GM23338 (cell line): Measurements from ENCODE around the gene SPOPL. TPM values are rescaled to one million over a fixed set of nuclear protein-coding genes. Genes with fewer than 3 reads are reported as not detected.

Experiments
- ATAC-seq: fragments of 200-7000 bp; cut with Tn5 transposase; 3 replicates; pipeline ENCODE4 v1.9.1; 2020
- DNase-seq: peaks from one replicate; pipeline ENCODE4 v3.0.0-alpha.2; 2015; ENCODE audit warnings: low spot score
- H2AFZ ChIP-seq: fragments of 200-600 bp; sonication (generic); 2 replicates; pipeline ENCODE4 v1.8.0; 2016; ENCODE audit warnings: antibody characterized with exemption, mild to moderate bottlenecking, moderate library complexity
- H3F3A ChIP-seq: fragments of 200-600 bp; sonication (generic); replicated peaks from 2 replicates; pipeline ENCODE4 v1.8.0; 2017; ENCODE audit warnings: antibody characterized with exemption, mixed run types, low read depth
- H3K27ac ChIP-seq: fragments of 200-600 bp; sonication (generic); 2 replicates; pipeline ENCODE4 v1.6.1; 2016; ENCODE audit warnings: low read depth
- H3K27me3 ChIP-seq: fragments of 200-600 bp; sonication (generic); 2 replicates; pipeline ENCODE4 v1.8.0; 2016; ENCODE audit warnings: mild to moderate bottlenecking, mixed run types, moderate library complexity; ENCODE audit not compliant: insufficient read depth
- H3K36me3 ChIP-seq: fragments of 200-600 bp; sonication (generic); 2 replicates; pipeline ENCODE4 v1.8.0; 2016; ENCODE audit warnings: mild to moderate bottlenecking; ENCODE audit not compliant: insufficient read depth
- H3K4me1 ChIP-seq: fragments of 200-600 bp; sonication (generic); 2 replicates; pipeline ENCODE4 v1.8.0; 2016; ENCODE audit warnings: mild to moderate bottlenecking, moderate library complexity; ENCODE audit not compliant: insufficient read depth
- H3K4me2 ChIP-seq: fragments of 200-600 bp; sonication (generic); 2 replicates; pipeline ENCODE4 v1.7.1; 2017; ENCODE audit warnings: mixed run types
- H3K4me3 ChIP-seq: fragments of 200-600 bp; sonication (generic); 2 replicates; pipeline ENCODE4 v1.6.1; 2016; ENCODE audit warnings: mixed run types
- H3K79me2 ChIP-seq: fragments of 200-600 bp; sonication (generic); replicated peaks from 2 replicates; pipeline ENCODE4 v1.8.0; 2017; ENCODE audit warnings: mild to moderate bottlenecking; ENCODE audit not compliant: insufficient read depth
- H3K9me2 ChIP-seq: fragments of 200-600 bp; sonication (generic); 2 replicates; pipeline ENCODE4 v1.8.0; 2017; ENCODE audit not compliant: insufficient read depth
- H4K20me1 ChIP-seq: fragments of 200-600 bp; sonication (generic); replicated peaks from 2 replicates; pipeline ENCODE4 v1.8.0; 2017; ENCODE audit warnings: mild to moderate bottlenecking; ENCODE audit not compliant: insufficient read depth
- H3K27ac Mint-ChIP-seq: 2 replicates; pipeline ENCODE4 v1.8.0; 2020; ENCODE audit warnings: inconsistent platforms, mild to moderate bottlenecking, moderate library complexity, mixed read lengths
- H3K27me3 Mint-ChIP-seq: 3 replicates; pipeline ENCODE4 v1.8.0; 2022; ENCODE audit warnings: low read depth, mild to moderate bottlenecking, moderate library complexity, mixed read lengths, inconsistent platforms; ENCODE audit not compliant: insufficient read depth, poor library complexity
- H3K36me3 Mint-ChIP-seq: 3 replicates; pipeline ENCODE4 v1.8.0; 2021; ENCODE audit warnings: low read depth, mild to moderate bottlenecking, inconsistent platforms, moderate library complexity, mixed read lengths
- H3K4me1 Mint-ChIP-seq: 3 replicates; pipeline ENCODE4 v1.8.0; 2020; ENCODE audit warnings: mild to moderate bottlenecking, inconsistent platforms, mixed read lengths
- H3K4me3 Mint-ChIP-seq: 3 replicates; pipeline ENCODE4 v1.8.0; 2021; ENCODE audit warnings: moderate library complexity, mild to moderate bottlenecking, inconsistent platforms, mixed read lengths
- H3K9me3 Mint-ChIP-seq: 3 replicates; pipeline ENCODE4 v1.8.0; 2020; ENCODE audit warnings: moderate library complexity, mild to moderate bottlenecking, inconsistent platforms, mixed read lengths
- CREB1 ChIP-seq: fragments of 250-450 bp; sonication (Bioruptor Pico); IDR thresholded peaks from 2 replicates; pipeline ENCODE4 v1.5.0; 2020; ENCODE audit warnings: low read depth, mild to moderate bottlenecking, moderate library complexity
- EZH2 ChIP-seq: fragments of 200-600 bp; sonication (generic); IDR thresholded peaks from one replicate; pipeline ENCODE4 v1.8.0; 2017; ENCODE audit warnings: antibody characterized with exemption, mild to moderate bottlenecking, low read depth; ENCODE audit not compliant: unreplicated experiment
- EZH2phosphoT487 ChIP-seq: fragments of 200-600 bp; sonication (generic); IDR thresholded peaks from one replicate; pipeline ENCODE4 v1.8.1; 2018; ENCODE audit warnings: antibody characterized with exemption; ENCODE audit not compliant: unreplicated experiment
- JUNB ChIP-seq: IDR thresholded peaks from one replicate; pipeline ENCODE4 v1.6.1; 2016; ENCODE audit warnings: antibody characterized with exemption; ENCODE audit not compliant: unreplicated experiment
- NANOG ChIP-seq: IDR thresholded peaks from 2 replicates; pipeline ENCODE4 v1.6.1; 2016; ENCODE audit warnings: antibody characterized with exemption, borderline replicate concordance
- POLR2AphosphoS5 ChIP-seq: IDR thresholded peaks from 2 replicates; pipeline ENCODE4 v1.6.1; 2016; ENCODE audit warnings: antibody characterized with exemption, low read depth
- STAT1 ChIP-seq: IDR thresholded peaks from one replicate; pipeline ENCODE4 v1.6.1; 2016; ENCODE audit warnings: antibody characterized with exemption; ENCODE audit not compliant: unreplicated experiment
- ZNF114 ChIP-seq: fragments of 250-450 bp; sonication (Bioruptor Pico); IDR thresholded peaks from 2 replicates; pipeline ENCODE4 v1.5.0; 2020; ENCODE audit warnings: mild to moderate bottlenecking, moderate library complexity
- ZNF331 ChIP-seq: fragments of 250-450 bp; sonication (Bioruptor Pico); IDR thresholded peaks from 2 replicates; pipeline ENCODE4 v1.5.0; 2020; ENCODE audit warnings: low read depth, mild to moderate bottlenecking, moderate library complexity
- ZNF462 ChIP-seq: fragments of 250-450 bp; sonication (Bioruptor Pico); IDR thresholded peaks from 2 replicates; pipeline ENCODE4 v1.5.0; 2020; ENCODE audit warnings: mild to moderate bottlenecking, moderate library complexity
- polyA plus RNA-seq: library from polyadenylated mRNA; unstranded; fragments of >200 nt; fragmentation: Nextera tagmentation; extraction: Ambion mirVana; gene quantifications from 2 replicates; pipeline ENCODE4 v1.2.1, GENCODE V29; 2016
- total RNA-seq: library from RNA; depleted of rRNA; stranded (reverse); fragments of >200 nt; shearing (Covaris generic); gene quantifications from 2 replicates; pipeline ENCODE4 v1.2.3, GENCODE V29; 2014
- TF ChIP-seq, protein P1 (sequence below), 2 experiments: fragments of 200-600 bp in 1 of 2; sonication (generic) in 1 of 2; conservative IDR thresholded peaks; 2 replicates each; pipeline versions ENCODE4 v1.5.1 to v1.6.1; 2016 to 2017; ENCODE audit warnings: antibody characterized with exemption in 2 of 2, low read depth in 2 of 2, mild to moderate bottlenecking in 2 of 2, moderate library complexity in 1 of 2
- TF ChIP-seq, protein P2 (sequence below): IDR thresholded peaks from one replicate; pipeline ENCODE4 v1.6.1; 2018; ENCODE audit warnings: antibody characterized with exemption; ENCODE audit not compliant: unreplicated experiment
- TF ChIP-seq, protein P3 (sequence below): IDR thresholded peaks from 2 replicates; pipeline ENCODE4 v1.6.1; 2016; ENCODE audit warnings: antibody characterized with exemption

SPOPL gene
- total and polyA plus RNA-seq, 2 experiments from 2014 or later: 4.5 to 15.4 TPM

DNA sequence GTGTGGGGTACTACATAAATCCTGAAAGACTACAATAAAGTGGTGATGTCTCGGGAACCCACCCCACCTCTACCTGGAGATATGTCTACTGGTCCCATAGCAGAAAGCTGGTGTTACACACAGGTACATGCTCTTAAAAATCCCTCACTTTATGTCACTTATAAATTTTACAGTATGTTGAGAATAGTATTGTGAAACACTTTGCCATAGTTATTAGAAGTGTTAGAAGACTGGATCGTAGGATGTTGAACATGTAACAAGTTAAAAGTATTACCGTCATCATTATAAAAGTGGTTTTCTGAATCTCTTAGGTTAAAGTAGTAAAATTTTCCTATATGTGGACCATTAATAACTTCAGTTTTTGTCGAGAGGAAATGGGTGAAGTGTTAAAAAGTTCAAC, 48.6 kb downstream of the SPOPL start:
- no peaks in the 10 kb centered on the region for H3K4me1 ChIP-seq
- no peaks in the 10 kb centered on the region for H4K20me1 ChIP-seq
- no peaks in the 10 kb centered on the region for H3K27me3 Mint-ChIP-seq
- H3K9me2 ChIP-seq: no peaks in the 10 kb centered on the region
- H3K9me3 Mint-ChIP-seq: peaks cover 2% of the 10 kb centered on the region; the same call in 1 of the 3 replicates
- H3K4me3 Mint-ChIP-seq: no peak overlapping the region
- no peak overlapping the region for H3K4me2 ChIP-seq
- no peaks in the 10 kb centered on the region for H3K36me3 ChIP-seq
- ATAC-seq: no peak
- H3K4me3 ChIP-seq: no peak overlapping the region
- H3K27ac ChIP-seq: no peak overlapping the region
- H3K36me3 Mint-ChIP-seq: peaks cover 14% of the 10 kb centered on the region; the same call in 2 of the 3 replicates
- peaks cover 49% of the 10 kb centered on the region for H3K79me2 ChIP-seq
- no peak for DNase-seq
- H3K27me3 ChIP-seq: no peaks in the 10 kb centered on the region
- no peaks in the 10 kb centered on the region for H3F3A ChIP-seq
- TF ChIP-seq EZH2phosphoT487 (no peak), ZNF114 (CRISPR knock-in tag) (no peak), STAT1 (no peak), JUNB (no peak), EZH2 (no peak), CREB1 (CRISPR knock-in tag) (no peak), POLR2AphosphoS5 (no peak), NANOG (no peak), ZNF331 (CRISPR knock-in tag) (no peak), ZNF462 (CRISPR knock-in tag) (no peak)
- TF ChIP-seq, protein P1, sequence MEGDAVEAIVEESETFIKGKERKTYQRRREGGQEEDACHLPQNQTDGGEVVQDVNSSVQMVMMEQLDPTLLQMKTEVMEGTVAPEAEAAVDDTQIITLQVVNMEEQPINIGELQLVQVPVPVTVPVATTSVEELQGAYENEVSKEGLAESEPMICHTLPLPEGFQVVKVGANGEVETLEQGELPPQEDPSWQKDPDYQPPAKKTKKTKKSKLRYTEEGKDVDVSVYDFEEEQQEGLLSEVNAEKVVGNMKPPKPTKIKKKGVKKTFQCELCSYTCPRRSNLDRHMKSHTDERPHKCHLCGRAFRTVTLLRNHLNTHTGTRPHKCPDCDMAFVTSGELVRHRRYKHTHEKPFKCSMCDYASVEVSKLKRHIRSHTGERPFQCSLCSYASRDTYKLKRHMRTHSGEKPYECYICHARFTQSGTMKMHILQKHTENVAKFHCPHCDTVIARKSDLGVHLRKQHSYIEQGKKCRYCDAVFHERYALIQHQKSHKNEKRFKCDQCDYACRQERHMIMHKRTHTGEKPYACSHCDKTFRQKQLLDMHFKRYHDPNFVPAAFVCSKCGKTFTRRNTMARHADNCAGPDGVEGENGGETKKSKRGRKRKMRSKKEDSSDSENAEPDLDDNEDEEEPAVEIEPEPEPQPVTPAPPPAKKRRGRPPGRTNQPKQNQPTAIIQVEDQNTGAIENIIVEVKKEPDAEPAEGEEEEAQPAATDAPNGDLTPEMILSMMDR (conservative IDR thresholded peaks at IDR 0.05; ENCODE audit: low read depth in 2 of 2): no peak
- TF ChIP-seq, protein P2, sequence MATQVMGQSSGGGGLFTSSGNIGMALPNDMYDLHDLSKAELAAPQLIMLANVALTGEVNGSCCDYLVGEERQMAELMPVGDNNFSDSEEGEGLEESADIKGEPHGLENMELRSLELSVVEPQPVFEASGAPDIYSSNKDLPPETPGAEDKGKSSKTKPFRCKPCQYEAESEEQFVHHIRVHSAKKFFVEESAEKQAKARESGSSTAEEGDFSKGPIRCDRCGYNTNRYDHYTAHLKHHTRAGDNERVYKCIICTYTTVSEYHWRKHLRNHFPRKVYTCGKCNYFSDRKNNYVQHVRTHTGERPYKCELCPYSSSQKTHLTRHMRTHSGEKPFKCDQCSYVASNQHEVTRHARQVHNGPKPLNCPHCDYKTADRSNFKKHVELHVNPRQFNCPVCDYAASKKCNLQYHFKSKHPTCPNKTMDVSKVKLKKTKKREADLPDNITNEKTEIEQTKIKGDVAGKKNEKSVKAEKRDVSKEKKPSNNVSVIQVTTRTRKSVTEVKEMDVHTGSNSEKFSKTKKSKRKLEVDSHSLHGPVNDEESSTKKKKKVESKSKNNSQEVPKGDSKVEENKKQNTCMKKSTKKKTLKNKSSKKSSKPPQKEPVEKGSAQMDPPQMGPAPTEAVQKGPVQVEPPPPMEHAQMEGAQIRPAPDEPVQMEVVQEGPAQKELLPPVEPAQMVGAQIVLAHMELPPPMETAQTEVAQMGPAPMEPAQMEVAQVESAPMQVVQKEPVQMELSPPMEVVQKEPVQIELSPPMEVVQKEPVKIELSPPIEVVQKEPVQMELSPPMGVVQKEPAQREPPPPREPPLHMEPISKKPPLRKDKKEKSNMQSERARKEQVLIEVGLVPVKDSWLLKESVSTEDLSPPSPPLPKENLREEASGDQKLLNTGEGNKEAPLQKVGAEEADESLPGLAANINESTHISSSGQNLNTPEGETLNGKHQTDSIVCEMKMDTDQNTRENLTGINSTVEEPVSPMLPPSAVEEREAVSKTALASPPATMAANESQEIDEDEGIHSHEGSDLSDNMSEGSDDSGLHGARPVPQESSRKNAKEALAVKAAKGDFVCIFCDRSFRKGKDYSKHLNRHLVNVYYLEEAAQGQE: no peak
- TF ChIP-seq, protein P3, sequence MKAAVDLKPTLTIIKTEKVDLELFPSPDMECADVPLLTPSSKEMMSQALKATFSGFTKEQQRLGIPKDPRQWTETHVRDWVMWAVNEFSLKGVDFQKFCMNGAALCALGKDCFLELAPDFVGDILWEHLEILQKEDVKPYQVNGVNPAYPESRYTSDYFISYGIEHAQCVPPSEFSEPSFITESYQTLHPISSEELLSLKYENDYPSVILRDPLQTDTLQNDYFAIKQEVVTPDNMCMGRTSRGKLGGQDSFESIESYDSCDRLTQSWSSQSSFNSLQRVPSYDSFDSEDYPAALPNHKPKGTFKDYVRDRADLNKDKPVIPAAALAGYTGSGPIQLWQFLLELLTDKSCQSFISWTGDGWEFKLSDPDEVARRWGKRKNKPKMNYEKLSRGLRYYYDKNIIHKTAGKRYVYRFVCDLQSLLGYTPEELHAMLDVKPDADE: no peak
- H3K4me1 Mint-ChIP-seq: peaks cover 15% of the 10 kb centered on the region; the same call in 2 of the 3 replicates
- H2AFZ ChIP-seq: no peak overlapping the region
- H3K27ac Mint-ChIP-seq: no peak overlapping the region; the same call in 1 of the 2 replicates
